HG02759 (cell line): ENCODE measurements around the gene ZBTB8A.
"Not testable (repeated sequence)": the region's sequence is repeated elsewhere in the genome, so short reads cannot be mapped to it uniquely, and the experiment has no call there.

Source experiments
- ATAC-seq: cut with Tn5 transposase; IDR thresholded peaks from one replicate; pipeline ENCODE4 v1.9.1; 2021; ENCODE audit warnings: mild to moderate bottlenecking, moderate library complexity; ENCODE audit not compliant: unreplicated experiment

Gene ZBTB8A

DNA sequence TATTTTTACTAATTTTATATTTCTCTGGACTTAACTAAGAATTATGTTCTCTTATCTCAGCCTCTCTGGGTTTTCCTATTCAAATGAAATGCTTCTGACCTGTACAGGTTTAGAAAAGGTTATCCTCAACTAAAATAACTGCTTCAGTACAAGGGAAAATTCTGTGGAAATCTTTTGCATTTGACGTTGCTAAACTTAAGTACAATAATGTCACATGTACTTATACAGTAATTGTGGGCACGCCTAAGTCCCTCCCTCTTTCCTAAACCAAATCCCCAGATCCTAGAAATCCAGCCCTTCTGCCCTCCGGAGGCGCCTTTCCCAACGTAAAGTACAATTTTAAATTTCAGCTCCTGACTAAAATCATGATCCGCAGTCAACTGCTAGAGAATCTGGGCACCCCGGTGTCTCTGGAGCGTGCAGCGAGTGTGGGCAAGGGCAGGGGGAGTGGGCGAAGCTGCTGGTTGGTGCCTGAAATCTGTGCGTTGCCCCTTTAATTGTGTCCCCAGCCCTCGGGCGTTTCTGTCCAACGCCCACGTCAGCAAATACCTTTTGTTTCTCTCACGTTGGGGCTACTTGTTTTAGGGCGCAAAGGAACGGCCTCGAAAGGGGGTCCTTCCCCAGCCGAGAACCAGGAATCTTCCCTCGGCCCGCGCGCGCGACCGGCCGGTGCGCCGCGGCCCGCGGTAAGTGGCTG lies at the start of gene ZBTB8A:
Gene ZBTB8A, plus strand, starts transcription at position 541 of the 697 bp plus-strand sequence. CDS start 53,505 bp downstream, outside the sequence.
- no peak for ATAC-seq

DNA sequence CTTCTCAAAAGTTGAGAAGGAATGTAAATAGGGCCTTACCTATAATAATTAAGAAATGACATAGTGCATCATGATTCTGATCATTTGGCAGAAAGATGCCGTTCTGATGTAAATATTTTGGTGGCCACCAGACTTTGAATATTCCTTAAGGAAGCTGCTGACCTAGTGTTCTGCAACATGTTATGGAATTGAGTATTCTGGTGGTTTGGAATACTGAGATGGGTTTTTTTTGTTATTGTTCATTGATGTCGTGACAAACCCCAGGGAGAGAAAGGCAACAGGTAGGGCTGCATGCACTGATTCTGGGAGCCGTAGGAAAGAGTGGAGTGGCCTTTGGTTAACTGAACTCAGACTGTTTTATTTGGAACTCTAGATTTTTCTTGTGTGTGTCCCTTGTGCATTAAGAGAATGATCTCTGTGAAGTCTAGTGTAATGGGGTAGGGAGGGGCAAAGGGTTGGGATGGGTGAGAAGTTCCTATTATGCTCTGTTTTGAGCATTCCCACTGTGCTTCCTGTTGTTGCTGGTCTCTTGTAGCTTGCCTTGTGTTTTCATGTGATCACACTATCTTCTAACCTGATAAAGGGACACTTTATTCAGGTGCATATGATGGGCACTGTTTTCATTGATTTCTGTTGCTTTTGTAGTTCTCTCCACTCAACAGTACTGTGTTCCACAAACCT lies 49.3 kb upstream of the ZBTB8A start:
- no peak for ATAC-seq

DNA sequence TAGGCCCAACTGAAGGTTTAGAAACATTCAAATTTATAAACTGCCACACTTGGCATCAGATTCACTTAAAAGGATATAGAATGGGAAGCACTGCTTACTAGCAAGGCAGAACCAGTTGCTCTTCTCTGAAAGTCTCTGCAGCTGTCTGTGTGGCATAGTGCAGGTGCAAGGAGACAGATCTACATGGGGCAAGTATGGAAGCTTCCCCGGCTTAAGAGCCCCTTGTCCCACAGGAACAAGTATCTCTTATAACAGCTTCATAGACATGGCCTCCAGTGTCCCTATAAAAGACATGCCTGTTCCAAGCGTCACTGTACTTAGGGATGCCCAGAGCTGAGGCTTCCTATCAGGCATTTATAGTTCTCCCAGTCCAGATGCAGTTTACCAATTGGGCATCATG lies 47.8 kb upstream of the ZBTB8A start:
- no peak for ATAC-seq

DNA sequence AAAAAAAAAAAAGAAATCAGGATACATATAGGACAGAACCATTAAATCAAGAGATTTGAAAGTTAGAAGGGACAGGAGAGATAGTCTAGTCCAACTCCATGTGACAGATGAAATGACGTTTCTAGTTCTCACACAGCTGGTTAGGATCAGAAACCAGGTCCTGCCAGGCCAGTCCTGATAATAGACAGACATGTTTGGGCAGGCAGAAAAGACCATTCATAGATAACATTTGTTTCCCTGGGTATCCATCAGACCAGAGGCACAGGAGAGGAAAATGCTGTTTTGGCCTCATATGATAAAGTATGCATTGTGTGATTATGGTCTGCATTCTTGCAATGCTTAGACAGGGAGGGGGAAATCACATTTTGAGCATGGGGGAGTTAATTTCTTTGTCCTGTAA lies 45.0 kb upstream of the ZBTB8A start:
- no peak for ATAC-seq

DNA sequence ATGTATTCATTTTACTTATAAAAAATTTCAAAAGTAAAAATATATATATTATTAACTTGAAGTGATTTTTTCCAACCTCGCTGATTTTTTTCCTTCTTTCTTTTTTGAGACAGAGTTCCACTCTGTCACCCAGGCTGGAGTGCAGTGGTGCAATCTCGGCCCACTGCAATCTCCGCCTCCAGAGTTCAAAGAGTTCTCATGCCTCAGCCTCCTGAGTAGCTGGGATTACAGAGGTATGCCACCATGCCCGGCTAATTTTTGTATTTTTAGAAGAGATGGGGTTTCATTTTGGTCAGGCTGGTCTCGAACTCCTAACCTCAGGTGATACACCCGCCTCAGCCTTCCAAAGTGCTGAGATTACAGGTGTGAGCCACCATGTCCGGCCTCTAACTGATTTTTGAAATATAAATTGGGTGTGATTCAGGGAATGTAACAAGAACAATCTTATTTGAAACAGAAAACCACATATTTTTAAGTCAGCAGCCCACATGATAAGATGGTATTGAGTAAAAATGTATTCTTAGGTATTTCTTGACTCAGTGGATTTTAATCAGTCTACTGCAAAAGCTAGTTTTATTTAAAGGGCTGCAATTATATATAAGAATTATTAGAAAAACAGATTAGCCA lies 44.4 kb upstream of the ZBTB8A start:
- ATAC-seq, result no peak

DNA sequence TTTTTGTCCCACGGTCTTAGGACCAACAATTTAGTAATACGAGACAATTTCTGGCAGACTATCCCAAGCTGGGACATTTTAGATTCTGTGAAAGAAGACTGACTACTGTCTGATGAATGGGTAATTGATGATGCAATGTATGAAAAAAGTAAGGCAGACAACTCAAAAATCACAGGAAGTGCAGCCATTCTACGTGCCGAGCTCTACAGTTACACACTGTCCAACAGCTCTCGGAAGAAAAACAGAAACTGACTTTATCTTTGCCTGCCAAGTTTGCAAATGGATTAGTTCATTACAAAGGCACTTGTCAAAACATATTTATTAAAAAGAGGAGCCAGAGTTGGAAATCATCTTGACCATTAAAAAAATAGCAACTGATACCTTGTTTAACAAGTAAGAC lies 43.1 kb upstream of the ZBTB8A start:
- ATAC-seq, result no peak

DNA sequence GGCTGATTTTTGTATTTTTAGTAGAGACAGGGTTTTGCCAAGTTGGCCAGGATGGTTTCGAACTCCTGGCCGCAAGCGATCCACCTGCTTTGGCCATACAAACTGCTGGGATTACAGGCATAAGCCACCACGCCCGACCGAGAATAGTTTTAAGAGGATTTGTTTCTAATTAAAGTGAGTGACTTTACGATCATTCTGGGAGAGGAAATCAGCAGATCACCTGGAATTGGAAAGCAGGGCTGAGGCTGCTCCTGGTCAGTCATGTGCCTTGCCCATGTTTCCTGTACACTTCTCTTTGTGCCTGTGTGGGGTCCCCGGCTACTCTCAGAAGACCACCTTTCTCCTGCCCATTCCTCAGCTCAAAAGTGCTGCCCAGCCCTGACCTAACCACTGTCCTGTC lies 40.5 kb upstream of the ZBTB8A start:
- ATAC-seq, result no peak

DNA sequence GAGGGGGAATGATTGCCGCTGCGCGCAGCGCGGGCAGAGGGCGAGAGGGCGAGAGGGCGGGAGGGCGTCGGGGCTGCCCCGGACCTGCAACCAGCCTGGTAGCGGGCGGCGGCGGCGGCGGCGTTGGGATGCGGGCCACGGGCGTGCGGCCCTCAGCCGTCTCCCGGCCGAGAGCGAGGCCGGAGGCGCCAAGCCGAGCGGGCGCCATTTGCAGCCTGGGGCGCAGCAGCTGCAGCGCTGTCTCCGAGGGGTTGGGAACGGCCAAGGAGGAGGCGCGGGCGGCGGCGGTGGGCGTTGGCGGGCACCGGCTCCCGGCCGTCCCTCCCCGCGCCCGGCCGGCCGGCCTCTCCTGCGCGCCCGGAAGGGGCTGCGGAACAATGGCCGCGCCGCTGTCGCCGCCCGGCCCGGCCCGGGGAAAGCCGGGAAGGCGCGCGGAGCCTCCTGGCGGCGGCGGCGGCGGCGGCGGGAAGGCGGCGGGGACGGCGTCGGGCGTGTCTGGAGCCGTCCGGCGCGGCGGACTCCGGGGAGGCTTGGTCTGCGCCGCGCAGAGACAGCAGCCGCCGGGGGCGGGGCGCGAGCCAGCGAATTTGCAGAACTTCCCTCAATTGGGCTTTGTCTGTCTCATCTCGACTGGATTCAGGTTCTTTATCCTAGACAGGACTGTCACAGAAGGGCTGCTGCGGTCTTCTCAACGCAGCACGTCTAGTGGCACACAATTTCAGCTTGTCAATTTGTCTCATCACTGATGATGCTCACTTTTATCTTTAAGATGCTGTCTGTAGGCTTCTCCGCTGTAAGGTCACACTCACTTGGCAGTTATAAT lies 38.6 kb upstream of the ZBTB8A start:
- ATAC-seq, result no peak

DNA sequence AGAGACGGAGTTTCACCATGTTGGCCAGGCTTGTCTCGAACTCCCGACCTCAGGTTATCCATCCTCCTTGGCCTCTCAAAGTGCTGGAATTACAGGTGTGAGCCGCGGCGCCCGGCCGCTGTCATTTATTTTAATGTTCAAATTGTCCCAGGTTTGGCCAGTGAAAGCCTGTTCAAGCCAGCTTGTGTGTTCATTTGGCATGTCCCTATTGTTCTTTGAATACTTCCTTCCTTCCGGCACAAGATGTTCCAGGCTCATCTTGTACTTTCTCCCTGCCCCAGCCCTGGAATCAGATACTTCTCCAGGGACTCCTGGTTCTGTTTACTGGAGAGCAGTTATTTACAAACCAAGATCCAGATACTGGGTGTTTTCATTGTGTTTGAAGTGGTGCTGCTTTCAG lies 37.4 kb upstream of the ZBTB8A start:
- no peak for ATAC-seq

DNA sequence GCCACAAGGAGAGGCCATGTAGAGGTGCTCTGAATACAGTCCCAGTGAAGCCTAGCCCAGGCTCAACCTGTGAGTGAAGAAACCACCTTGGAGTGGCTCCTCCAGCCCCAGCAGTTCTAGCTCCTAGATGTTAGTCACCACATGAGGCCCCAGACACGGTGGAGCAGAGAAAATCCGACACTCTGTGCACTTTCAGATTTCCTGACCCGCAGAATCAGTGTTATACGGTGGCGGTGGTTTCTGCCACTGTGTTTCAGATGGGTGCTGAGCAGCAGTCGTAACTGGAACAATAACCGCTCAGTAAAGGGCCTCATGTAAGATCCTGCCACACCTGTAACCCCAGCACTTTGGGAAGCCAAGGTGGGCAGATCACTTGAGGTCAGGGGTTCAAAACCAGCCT lies 36.1 kb upstream of the ZBTB8A start:
- no peak for ATAC-seq

DNA sequence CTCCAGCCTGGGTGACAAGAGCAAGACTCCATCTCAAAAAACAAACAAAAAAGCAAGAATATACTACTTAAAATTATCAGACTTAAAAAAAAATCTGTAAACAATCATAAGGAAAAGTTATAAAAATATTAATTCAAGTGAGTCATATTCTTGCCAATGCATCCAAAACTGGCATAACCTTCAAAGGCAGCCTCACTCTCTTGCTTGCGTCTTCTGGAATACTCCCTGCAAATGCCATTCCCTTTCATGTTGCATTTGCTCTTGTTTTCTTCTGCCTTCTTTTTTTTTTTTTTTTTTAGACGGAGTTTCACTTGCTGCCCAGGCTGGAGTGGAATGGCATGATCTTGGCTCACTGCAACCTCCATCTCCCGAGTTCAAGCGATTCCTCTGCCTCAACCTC lies 32.2 kb upstream of the ZBTB8A start:
- no peak for ATAC-seq

DNA sequence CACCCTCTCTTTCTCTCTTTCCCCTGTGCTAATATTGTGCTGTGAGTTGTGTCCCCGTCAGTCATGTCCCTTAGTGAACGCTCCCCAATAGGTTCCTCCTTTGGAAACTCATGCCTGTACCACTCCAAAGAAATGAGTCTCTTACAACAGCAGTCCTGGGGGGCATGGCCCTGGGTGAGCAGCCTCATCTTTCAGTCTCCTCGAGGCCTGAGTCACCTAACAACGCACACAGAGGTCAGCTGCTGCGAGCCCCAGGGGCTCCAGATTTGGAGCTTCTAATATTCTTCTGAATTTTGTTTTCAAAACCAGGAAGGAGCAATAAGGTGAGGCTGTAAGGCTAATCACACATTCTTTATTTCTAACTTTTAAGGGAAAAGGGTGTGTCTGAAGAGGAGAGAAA lies 30.5 kb upstream of the ZBTB8A start:
- ATAC-seq, result no peak

DNA sequence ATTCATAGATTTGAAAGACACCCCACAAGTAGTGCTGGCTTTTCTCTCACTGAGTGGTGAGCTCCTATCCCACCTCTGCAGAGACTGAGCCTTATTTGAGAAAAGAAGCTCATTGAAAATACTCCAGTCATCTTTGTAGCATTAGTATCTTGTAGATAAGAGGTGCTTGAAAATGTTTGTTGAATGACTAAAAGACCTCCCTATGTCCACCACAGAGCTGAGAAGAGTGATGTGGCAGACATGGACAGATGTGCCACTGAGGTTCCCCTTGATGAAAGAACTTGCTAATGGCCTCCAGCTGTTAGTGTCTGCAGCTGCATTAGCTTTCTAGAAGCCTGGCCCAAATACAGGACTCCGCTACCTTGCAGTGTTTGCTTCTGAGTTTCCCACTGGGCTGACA lies 29.3 kb upstream of the ZBTB8A start:
- ATAC-seq, result no peak

DNA sequence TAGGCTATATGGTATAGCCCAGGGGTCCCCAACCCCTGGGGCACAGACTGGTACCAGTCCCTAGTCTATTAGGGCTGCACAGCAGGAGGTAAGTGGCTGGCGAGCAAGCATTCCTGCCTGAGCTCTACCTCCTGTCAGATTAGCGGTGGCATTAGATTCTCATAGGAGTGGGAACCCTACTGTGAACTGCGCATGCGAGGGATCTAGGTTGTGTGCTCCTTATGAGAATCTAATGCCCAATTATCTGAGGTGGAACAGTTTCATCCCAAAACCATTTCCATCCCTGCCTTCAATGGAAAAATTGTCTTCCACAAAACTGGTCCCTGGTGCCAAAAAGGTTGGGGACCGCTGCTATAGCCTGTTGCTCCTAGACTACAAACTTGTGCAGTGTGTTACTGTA lies 22.8 kb upstream of the ZBTB8A start:
- no peak for ATAC-seq

DNA sequence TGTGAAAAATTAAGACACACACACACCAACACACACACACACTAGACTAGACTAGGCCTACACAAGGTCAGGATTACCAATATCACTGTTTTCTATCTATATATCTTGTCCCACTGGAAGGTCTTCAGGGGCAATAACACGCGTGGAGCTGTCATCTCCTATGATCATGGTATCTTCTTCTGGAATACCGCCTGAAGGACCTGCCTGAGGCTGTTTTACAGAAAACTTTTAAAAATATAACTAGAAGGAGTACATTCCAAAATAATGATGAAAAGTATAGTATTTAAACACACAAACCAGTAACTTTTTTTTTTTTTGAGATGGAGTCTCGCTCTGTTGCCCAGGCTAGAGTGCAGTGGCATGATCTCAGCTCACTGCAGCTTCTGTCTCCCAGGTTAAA lies 20.3 kb upstream of the ZBTB8A start:
- ATAC-seq, result no peak

DNA sequence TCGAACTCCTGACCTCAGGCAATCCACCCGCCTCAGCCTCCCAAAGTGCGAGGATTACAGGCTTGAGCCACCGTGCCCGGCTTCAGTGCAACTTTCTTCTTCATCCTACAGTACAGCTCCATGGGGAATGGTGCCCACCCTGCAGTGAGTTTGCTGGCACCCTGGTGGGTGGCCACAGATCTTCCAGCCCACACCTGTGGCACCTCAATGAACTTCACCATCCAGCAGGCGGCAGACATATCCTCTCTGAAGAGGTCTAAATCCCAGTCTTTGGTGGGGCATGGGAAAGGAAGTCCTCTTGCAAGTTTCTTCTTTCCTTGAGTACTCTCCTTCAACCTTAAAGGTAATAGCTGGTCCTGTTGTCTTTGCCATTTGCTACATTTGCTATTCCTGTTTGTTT lies 18.1 kb upstream of the ZBTB8A start:
- no peak for ATAC-seq

DNA sequence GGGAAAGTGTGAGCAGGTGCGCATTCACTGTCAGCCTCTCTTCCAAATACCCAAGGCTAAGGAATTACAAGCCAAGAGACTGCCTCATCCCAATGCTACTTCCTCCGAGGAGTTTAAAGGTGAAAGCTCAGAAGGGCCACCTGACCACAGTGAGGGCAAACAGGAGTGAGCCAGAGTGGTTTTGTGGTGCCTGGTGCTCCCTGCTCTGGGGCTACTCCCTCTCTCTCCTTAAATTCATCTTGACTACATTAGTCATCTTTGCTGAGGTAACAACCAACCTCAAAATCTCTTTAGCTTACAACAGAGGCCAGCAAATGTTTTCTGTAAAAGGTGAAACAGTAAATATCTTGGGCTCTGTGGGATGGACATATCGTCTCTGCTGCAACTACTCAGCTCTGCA lies 14.2 kb upstream of the ZBTB8A start:
- no peak for ATAC-seq

DNA sequence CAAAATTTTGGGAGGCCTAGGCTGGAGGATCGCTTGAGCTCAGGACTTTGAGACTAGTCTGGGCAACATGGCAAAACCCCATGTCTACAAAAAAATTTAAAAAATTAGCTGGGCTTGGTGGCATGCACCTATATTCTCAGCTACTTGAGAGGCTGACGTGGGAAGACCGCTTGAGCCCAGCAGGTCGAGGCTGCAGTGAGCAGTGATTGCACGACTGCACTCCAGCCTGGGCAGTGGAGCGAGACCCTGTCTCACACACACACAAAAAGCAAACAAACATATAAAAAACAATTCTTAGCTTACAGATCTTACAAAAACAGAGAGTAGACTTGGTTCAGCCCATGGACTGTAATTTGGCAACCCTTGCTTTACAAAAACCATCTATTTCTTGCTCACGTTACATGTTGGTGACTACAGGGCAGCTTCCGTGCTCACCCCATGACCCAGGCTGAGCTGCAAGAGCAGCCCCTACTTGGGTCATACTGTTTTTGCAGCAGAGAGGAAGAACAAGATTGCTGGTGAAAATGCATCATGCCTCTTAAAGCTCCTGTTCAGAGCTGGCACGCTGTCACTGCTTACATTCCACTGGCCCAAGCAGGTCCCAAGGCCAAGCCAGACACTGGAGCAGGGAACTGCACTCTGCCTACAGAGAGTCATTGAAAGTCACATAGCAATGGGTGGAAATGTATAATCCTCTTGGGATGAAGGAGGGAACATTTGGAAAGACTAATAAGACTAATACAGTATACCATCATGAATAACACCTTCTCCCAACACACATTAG lies 13.4 kb upstream of the ZBTB8A start:
- no peak for ATAC-seq

DNA sequence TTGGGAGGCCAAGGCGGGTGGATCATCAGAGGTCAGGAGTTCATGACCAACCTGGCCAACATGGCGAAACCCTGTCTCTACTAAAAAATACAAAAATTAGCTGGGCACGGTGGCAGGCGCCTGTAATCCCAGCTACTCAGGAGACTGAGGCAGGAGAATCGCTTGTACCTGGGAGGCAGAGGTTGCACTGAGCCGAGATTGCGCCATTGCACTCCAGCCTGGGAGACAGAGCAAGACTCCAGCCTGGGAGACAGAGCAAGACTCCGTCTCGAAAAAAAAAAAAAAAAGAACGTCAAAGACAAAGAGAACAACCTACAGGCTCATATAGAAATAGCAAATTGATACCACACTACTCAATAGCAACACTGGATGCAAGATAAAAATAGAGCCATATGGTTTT lies 10.7 kb upstream of the ZBTB8A start:
- ATAC-seq, result not testable (repeated sequence)

DNA sequence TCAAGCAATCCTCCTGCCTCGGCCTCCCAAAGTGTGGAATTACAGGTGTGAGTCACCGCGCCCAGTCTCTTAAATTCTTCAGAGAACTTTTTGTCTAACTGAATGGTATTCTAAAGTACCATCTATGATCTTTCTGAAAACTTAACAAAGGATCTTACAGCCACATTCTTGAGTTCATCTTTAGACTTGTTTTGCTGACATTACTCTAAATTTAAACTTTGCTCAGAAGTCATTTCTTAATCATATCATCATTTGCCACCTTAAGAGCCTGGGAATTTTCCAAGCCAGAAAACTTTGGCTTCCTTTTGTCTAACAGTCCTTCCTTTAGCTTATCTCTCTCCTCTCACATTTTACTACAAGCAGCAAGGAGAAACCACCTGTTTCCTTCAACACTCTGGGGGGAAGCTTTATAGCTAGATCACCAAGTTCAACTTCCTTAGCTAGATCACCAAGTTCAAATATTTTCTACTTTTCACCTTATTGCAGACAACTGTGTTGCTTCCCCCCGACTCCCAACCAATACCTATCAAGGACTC lies 5.4 kb upstream of the ZBTB8A start:
- ATAC-seq, result no peak
